Fibroblast of lung (primary cell): ENCODE results near the gene MMD. TPM values are rescaled to one million over a fixed set of nuclear protein-coding genes. Genes with fewer than 3 reads are reported as not detected.
"Not testable (repeated sequence)": the region's sequence is repeated elsewhere in the genome, so short reads cannot be mapped to it uniquely, and the experiment has no call there.

Source experiments
- DNase-seq, 2 donors: peaks; one replicate each; pipeline versions ENCODE4 v3.0.0 to v3.0.0-alpha.2; 2010; ENCODE audit warnings: low read depth in 2 of 2
- H2AFZ ChIP-seq: 2 replicates; pipeline ENCODE4 v1.5.1; 2012; ENCODE audit warnings: low read length, control low read depth, inconsistent platforms
- H3K27ac ChIP-seq: 2 replicates; pipeline ENCODE4 v1.5.1; 2011; ENCODE audit warnings: low read length, control low read depth; ENCODE audit not compliant: insufficient read depth
- H3K27me3 ChIP-seq: 2 replicates; pipeline ENCODE4 v1.5.1; 2011; ENCODE audit warnings: mild to moderate bottlenecking, low read length; ENCODE audit not compliant: control insufficient read depth, insufficient read depth
- H3K36me3 ChIP-seq: 2 replicates; pipeline ENCODE4 v1.5.1; 2011; ENCODE audit warnings: low read length; ENCODE audit not compliant: control insufficient read depth, insufficient read depth
- H3K4me1 ChIP-seq: 2 replicates; pipeline ENCODE4 v1.5.1; 2011; ENCODE audit warnings: low read length; ENCODE audit not compliant: control insufficient read depth, insufficient read depth; ENCODE audit errors: extremely low read depth
- H3K4me2 ChIP-seq: 2 replicates; pipeline ENCODE4 v1.5.1; 2011; ENCODE audit warnings: low read length, control low read depth; ENCODE audit not compliant: insufficient read depth; ENCODE audit errors: extremely low read depth
- H3K4me3 ChIP-seq, 4 experiments: fragments of 200-600 bp in 1 of 4; sonication (generic) in 1 of 4; replicated peaks in 1 of 4; 2 replicates each; pipeline ENCODE4 v1.5.1; 2011 to 2016; ENCODE audit warnings: low read length in 4 of 4, low read depth in 3 of 4, mild to moderate bottlenecking in 3 of 4, control low read depth in 2 of 4, inconsistent platforms in 1 of 4, mixed read lengths in 1 of 4; ENCODE audit not compliant: insufficient read depth in 1 of 4; ENCODE audit errors: control extremely low read depth in 1 of 4
- H3K79me2 ChIP-seq: 2 replicates; pipeline ENCODE4 v1.5.1; 2012; ENCODE audit warnings: mild to moderate bottlenecking, low read length, inconsistent platforms; ENCODE audit not compliant: control insufficient read depth, insufficient read depth
- H3K9ac ChIP-seq: 2 replicates; pipeline ENCODE4 v1.5.1; 2011; ENCODE audit warnings: mild to moderate bottlenecking, low read length, control low read depth; ENCODE audit not compliant: insufficient read depth
- H3K9me3 ChIP-seq: 2 replicates; pipeline ENCODE4 v1.5.1; 2012; ENCODE audit warnings: low read depth, low read length; ENCODE audit not compliant: control insufficient read depth, insufficient read depth
- H4K20me1 ChIP-seq: 2 replicates; pipeline ENCODE4 v1.5.1; 2011; ENCODE audit warnings: low read length; ENCODE audit not compliant: control insufficient read depth, insufficient read depth; ENCODE audit errors: extremely low read depth
- EZH2 ChIP-seq: IDR thresholded peaks from 2 replicates; pipeline ENCODE4 v1.5.1; 2012; ENCODE audit warnings: low read length, control low read depth, mild to moderate bottlenecking; ENCODE audit errors: missing control alignments
- polyA plus RNA-seq, 2 donors: library from polyadenylated mRNA; depleted of rRNA in 1 of 2; stranded (reverse) in 1 of 2; unstranded in 1 of 2; fragments of >200 nt; gene quantifications; 2 replicates each; pipeline ENCODE4 v1.2.1, GENCODE V29; 2011 to 2012; ENCODE audit warnings: missing spikeins in 1 of 2
- total RNA-seq: library from RNA; depleted of rRNA; stranded (reverse); fragments of >200 nt; gene quantifications from 2 replicates; pipeline ENCODE4 v1.2.1, GENCODE V29; 2014
- TF ChIP-seq, protein P1 (sequence below), 2 donors: IDR thresholded peaks in 1 of 2; conservative IDR thresholded peaks in 1 of 2; 1 replicate in 1 of 2; 2 replicates in 1 of 2; pipeline ENCODE4 v1.5.1; 2011 to 2012; ENCODE audit warnings: low read length in 2 of 2, control low read depth in 1 of 2, inconsistent platforms in 1 of 2, low read depth in 1 of 2, mild to moderate bottlenecking in 1 of 2

Gene MMD
- total and polyA plus RNA-seq, 2 donors (not counting 1 experiment from before 2014, with no cell fraction given) = 16.0 to 36.3 TPM

DNA sequence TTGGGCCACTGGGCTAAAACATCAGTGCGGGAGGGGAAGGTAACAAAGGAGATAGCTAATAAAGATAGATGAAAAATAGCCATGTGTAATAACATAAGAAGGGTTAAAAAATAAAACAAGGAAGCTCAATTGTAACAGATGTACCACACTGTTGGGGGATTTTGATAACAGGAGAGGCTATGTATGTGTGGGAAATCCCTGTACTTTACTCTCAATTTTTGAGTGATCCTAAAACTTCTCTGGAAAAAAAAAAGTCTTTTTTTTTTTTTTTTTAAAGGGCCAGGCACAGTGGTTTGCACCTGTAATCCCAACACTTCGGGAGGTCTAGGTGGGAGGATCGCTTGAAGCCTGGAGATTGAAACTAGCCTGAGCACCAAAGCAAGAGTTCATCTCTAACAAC, 1.9 kb upstream of the MMD start:
- no peaks in the 10 kb centered on the region for H4K20me1 ChIP-seq
- no peak overlapping the region for H3K27ac ChIP-seq
- TF ChIP-seq, protein P1, sequence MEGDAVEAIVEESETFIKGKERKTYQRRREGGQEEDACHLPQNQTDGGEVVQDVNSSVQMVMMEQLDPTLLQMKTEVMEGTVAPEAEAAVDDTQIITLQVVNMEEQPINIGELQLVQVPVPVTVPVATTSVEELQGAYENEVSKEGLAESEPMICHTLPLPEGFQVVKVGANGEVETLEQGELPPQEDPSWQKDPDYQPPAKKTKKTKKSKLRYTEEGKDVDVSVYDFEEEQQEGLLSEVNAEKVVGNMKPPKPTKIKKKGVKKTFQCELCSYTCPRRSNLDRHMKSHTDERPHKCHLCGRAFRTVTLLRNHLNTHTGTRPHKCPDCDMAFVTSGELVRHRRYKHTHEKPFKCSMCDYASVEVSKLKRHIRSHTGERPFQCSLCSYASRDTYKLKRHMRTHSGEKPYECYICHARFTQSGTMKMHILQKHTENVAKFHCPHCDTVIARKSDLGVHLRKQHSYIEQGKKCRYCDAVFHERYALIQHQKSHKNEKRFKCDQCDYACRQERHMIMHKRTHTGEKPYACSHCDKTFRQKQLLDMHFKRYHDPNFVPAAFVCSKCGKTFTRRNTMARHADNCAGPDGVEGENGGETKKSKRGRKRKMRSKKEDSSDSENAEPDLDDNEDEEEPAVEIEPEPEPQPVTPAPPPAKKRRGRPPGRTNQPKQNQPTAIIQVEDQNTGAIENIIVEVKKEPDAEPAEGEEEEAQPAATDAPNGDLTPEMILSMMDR (conservative IDR thresholded peaks at IDR 0.05 in 1 of 2, IDR thresholded peaks at IDR 0.05 in 1 of 2; ENCODE audit: low read depth in 1 of 2, low read length in 2 of 2) = no peak
- no peak for TF ChIP-seq EZH2
- no peak overlapping the region for H3K9ac ChIP-seq
- peaks cover 4% of the 10 kb centered on the region for H3K4me1 ChIP-seq
- H2AFZ ChIP-seq = no peak overlapping the region
- peaks cover 9% of the 10 kb centered on the region for H3K79me2 ChIP-seq
- no peak for DNase-seq
- H3K36me3 ChIP-seq = no peaks in the 10 kb centered on the region
- H3K4me2 ChIP-seq = no peak overlapping the region
- H3K9me3 ChIP-seq = no peaks in the 10 kb centered on the region
- no peaks in the 10 kb centered on the region for H3K27me3 ChIP-seq
- H3K4me3 ChIP-seq = no peak overlapping the region

GRCh38 chr17:55422828-55423164, 1.2 kb upstream of the MMD start:
- not testable (repeated sequence) for H3K27me3 ChIP-seq, H4K20me1 ChIP-seq, H3K4me2 ChIP-seq, H3K36me3 ChIP-seq, H3K79me2 ChIP-seq, H2AFZ ChIP-seq, H3K9me3 ChIP-seq, H3K9ac ChIP-seq, H3K27ac ChIP-seq, H3K4me1 ChIP-seq, DNase-seq, H3K4me3 ChIP-seq

- Histone ChIP-seq H3K9ac (peak overlapping the region; percentile 59), H3K27ac (peak overlapping the region; percentile 71), H3K9me3 (no peaks in the 10 kb centered on the region), H3K4me3 (peak overlapping the region; percentile 92 to 96 (median 94)), H3K4me2 (peak overlapping the region; percentile 84), H3K4me1 (peaks cover 4% of the 10 kb centered on the region), H2AFZ (peak overlapping the region; percentile 83), H3K36me3 (no peaks in the 10 kb centered on the region), H3K79me2 (peaks cover 9% of the 10 kb centered on the region), H4K20me1 (no peaks in the 10 kb centered on the region), H3K27me3 (no peaks in the 10 kb centered on the region)
- TF ChIP-seq, protein P1 (conservative IDR thresholded peaks at IDR 0.05 in 1 of 2, IDR thresholded peaks at IDR 0.05 in 1 of 2; ENCODE audit: low read depth in 1 of 2, low read length in 2 of 2) = no peak
- TF ChIP-seq EZH2 = no peak
- peak; percentile 19 to 34 for DNase-seq
These were observed 858 bp downstream of the MMD start for GRCh38 chr17:55420776-55421178.
